Mucosa of descending colon (tissue), 3 donors: ENCODE measurements around the gene SCN4A. TPM values are rescaled to one million over a fixed set of nuclear protein-coding genes. Genes with fewer than 3 reads are reported as not detected.

ENCODE experiments used
- ATAC-seq: fragments of 200-7000 bp; cut with Tn5 transposase; one replicate; pipeline ENCODE4 v1.9.1; 2020; ENCODE audit warnings: mild to moderate bottlenecking, moderate library complexity
- DNase-seq, 3 donors: peaks; one replicate each; pipeline ENCODE4 v3.0.0-alpha.2; 2020
- H3K36me3 ChIP-seq: fragments of 200-600 bp; one replicate; pipeline ENCODE4 v1.8.0; 2021; ENCODE audit warnings: low read depth, mild to moderate bottlenecking
- H3K4me1 ChIP-seq: fragments of 200-600 bp; one replicate; pipeline ENCODE4 v1.8.0; 2021; ENCODE audit warnings: low read depth, mild to moderate bottlenecking
- H3K4me3 ChIP-seq: fragments of 200-600 bp; one replicate; pipeline ENCODE4 v1.8.0; 2021; ENCODE audit warnings: mild to moderate bottlenecking
- H3K9me3 ChIP-seq: fragments of 200-600 bp; one replicate; pipeline ENCODE4 v1.8.0; 2021; ENCODE audit warnings: mild to moderate bottlenecking
- CTCF ChIP-seq: fragments of 200-600 bp; IDR thresholded peaks from one replicate; pipeline ENCODE4 v1.8.0; 2022; ENCODE audit warnings: antibody characterized with exemption, mild to moderate bottlenecking
- intact Hi-C, 2 donors: fragments of 100-400 bp; cut with DNase I in 1 of 2; cut with micrococcal nuclease in 1 of 2; formaldehyde crosslinking; loops; one replicate each; pipeline versions ENCODE4 v1.11.0 to v1.11.1; 2022; cut with DNase I, micrococcal nuclease
- total RNA-seq, 3 donors: library from RNA; stranded (reverse); fragmentation: NEBNext Ultra II Directional in 2 of 3; extraction: Animal tissue kit (Norgen Biotek cat#: 25700) in 2 of 3; gene quantifications; one replicate each; pipeline versions ENCODE4 v1.2.1 to v1.2.4, GENCODE V29; 2021 to 2023
- donor health status: DM: no; HTN: no; CAD: no; lungs with moderate emphysema.
- donor health status: DM: no; HTN: no; CAD: no.
- donor health status: DM: no; HTN: yes; CAD: no.

SCN4A gene
- total RNA-seq, 3 donors from 2014 or later, result 0.10 to 0.75 (median 0.22) TPM

- H3K9me3 ChIP-seq, result no peaks in the 10 kb centered on the region
- intact Hi-C loops, result no loop called here
- H3K36me3 ChIP-seq, result no peaks in the 10 kb centered on the region
- no peak for TF ChIP-seq CTCF
- DNase-seq (peak in 1 of 3 donors; percentile 24), ATAC-seq (peak; percentile 12)
- no peak overlapping the region for H3K4me3 ChIP-seq
- H3K4me1 ChIP-seq, result peaks cover 13% of the 10 kb centered on the region
Measured at GRCh38 chr17:63998721-63999679, 26.3 kb upstream of the SCN4A start.

- peak; percentile 66 to 84 (median 75) for DNase-seq
- Histone ChIP-seq H3K9me3 (no peaks in the 10 kb centered on the region), H3K36me3 (no peaks in the 10 kb centered on the region), H3K4me3 (no peak within 1 kb of the TSS), H3K4me1 (peaks cover 13% of the 10 kb centered on the region)
- intact Hi-C loops, result no loop called here
- peak; percentile 72 for ATAC-seq
- TF ChIP-seq CTCF, result no peak
Measured at GRCh38 chr17:63998050-63998720, 25.5 kb upstream of the SCN4A start, which contains the start of gene PRR29. Gene PRR29 (plus strand): TSS chr17:63998351. CDS start chr17:63998365, 14 bp downstream.

- Histone ChIP-seq H3K36me3 (no peaks in the 10 kb centered on the region), H3K4me1 (peaks cover 13% of the 10 kb centered on the region), H3K4me3 (no peak overlapping the region), H3K9me3 (no peaks in the 10 kb centered on the region)
- DNase-seq (peak in 1 of 3 donors; percentile 21), ATAC-seq (no peak)
- intact Hi-C loops, result no loop called here
- no peak for TF ChIP-seq CTCF
Measured at GRCh38 chr17:63997341-63998048, 24.8 kb upstream of the SCN4A start.

- no peak for DNase-seq
- Histone ChIP-seq H3K9me3 (no peaks in the 10 kb centered on the region), H3K4me3 (no peak overlapping the region), H3K36me3 (no peaks in the 10 kb centered on the region), H3K4me1 (peaks cover 13% of the 10 kb centered on the region)
- intact Hi-C loops, result no loop called here
- no peak for ATAC-seq
- no peak for TF ChIP-seq CTCF
Measured at GRCh38 chr17:63996430-63997182, 23.9 kb upstream of the SCN4A start.

- H3K4me1 ChIP-seq, result peaks cover 13% of the 10 kb centered on the region
- intact Hi-C loops, result no loop called here
- DNase-seq, result no peak
- no peaks in the 10 kb centered on the region for H3K9me3 ChIP-seq
- no peak for ATAC-seq
- H3K36me3 ChIP-seq, result no peaks in the 10 kb centered on the region
- no peak overlapping the region for H3K4me3 ChIP-seq
- TF ChIP-seq CTCF, result no peak
Measured at GRCh38 chr17:63995626-63996025, 22.9 kb upstream of the SCN4A start.
